GM12878 (cell line): ENCODE measurements around the gene ZC3H11A.
"Not testable (repeated sequence)": the region's sequence is repeated elsewhere in the genome, so short reads cannot be mapped to it uniquely, and the experiment has no call there.

Experiments used
- BCL11A ChIP-seq: IDR thresholded peaks from 2 replicates; pipeline ENCODE4 v1.6.1; 2011; ENCODE audit warnings: low read depth, low read length
- CEBPB ChIP-seq, 2 experiments: fragments of 150-350 bp in 1 of 2; IDR thresholded peaks; 2 replicates each; pipeline ENCODE4 v1.6.1; 2012 to 2014; ENCODE audit warnings: low read depth in 2 of 2, low read length in 2 of 2, borderline replicate concordance in 1 of 2, inconsistent platforms in 1 of 2
- CHD2 ChIP-seq: IDR thresholded peaks from 2 replicates; pipeline ENCODE4 v1.6.1; 2011; ENCODE audit warnings: low read depth, low read length, improper control_type of control experiment, borderline replicate concordance
- CTCF ChIP-seq, 3 experiments: IDR thresholded peaks in 2 of 3; conservative IDR thresholded peaks in 1 of 3; 2 replicates each; pipeline ENCODE4 v1.5.1; 2011; ENCODE audit warnings: low read depth in 3 of 3, low read length in 3 of 3, mild to moderate bottlenecking in 3 of 3, control low read depth in 2 of 3, moderate library complexity in 2 of 3, inconsistent platforms in 1 of 3, mixed read lengths in 1 of 3; ENCODE audit not compliant: control insufficient read depth in 2 of 3, insufficient read depth in 1 of 3; ENCODE audit errors: extremely low read depth in 1 of 3
- EZH2 ChIP-seq: IDR thresholded peaks from 2 replicates; pipeline ENCODE4 v1.6.1; 2012; ENCODE audit warnings: low read depth, mild to moderate bottlenecking, control low read depth, inconsistent platforms, low read length, borderline replicate concordance; ENCODE audit not compliant: control insufficient read depth
- FOS ChIP-seq: IDR thresholded peaks from 3 replicates; pipeline ENCODE4 v1.6.1; 2011; ENCODE audit warnings: borderline replicate concordance; ENCODE audit not compliant: insufficient read length; ENCODE audit errors: extremely low read depth
- GABPA ChIP-seq: IDR thresholded peaks from 2 replicates; pipeline ENCODE4 v1.6.1; 2014; ENCODE audit warnings: antibody characterized with exemption, low read depth, mild to moderate bottlenecking, inconsistent platforms
- POLR2AphosphoS5 ChIP-seq: IDR thresholded peaks from 2 replicates; pipeline ENCODE4 v1.6.1; 2011; ENCODE audit warnings: mild to moderate bottlenecking, low read length, inconsistent platforms
- RBBP5 ChIP-seq: fragments of 200-600 bp; sonication (generic); conservative IDR thresholded peaks from 2 replicates; pipeline ENCODE4 v1.6.1; 2016
- SP1 ChIP-seq: IDR thresholded peaks from one replicate; pipeline ENCODE4 v1.6.1; 2011; ENCODE audit warnings: low read depth, low read length
- TAF1 ChIP-seq: IDR thresholded peaks from 2 replicates; pipeline ENCODE4 v1.6.1; 2011; ENCODE audit warnings: mild to moderate bottlenecking, low read depth, low read length, borderline replicate concordance
- ZNF207 ChIP-seq: fragments of 450-650 bp; IDR thresholded peaks from 2 replicates; pipeline ENCODE4 v1.6.1; 2014; ENCODE audit warnings: antibody characterized with exemption, mild to moderate bottlenecking, borderline replicate concordance
- TF ChIP-seq, protein P1 (sequence below): IDR thresholded peaks from 2 replicates; pipeline ENCODE4 v1.6.1; 2011; ENCODE audit warnings: borderline replicate concordance, low read depth, mild to moderate bottlenecking, moderate library complexity, mixed read lengths, low read length; ENCODE audit not compliant: insufficient read depth; ENCODE audit errors: extremely low read length

DNA sequence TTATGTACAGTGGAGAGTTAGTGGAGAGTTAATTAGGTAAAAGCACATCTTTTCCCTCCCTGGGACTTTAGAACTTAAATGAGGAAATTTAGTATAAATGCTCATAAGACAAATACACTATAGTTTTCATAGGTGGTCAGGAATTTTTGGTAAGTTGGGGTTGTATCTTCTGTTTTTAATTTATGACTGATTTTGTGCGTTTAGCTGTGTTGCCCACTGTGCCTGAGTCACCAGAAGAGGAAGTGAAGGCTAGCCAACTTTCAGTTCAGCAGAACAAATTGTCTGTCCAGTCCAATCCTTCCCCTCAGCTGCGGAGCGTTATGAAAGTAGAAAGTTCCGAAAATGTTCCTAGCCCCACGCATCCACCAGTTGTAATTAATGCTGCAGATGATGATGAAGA, 33.8 kb downstream of the ZC3H11A start:
- TF ChIP-seq EZH2; CEBPB (IDR thresholded peaks at IDR 0.05; ENCODE audit: borderline replicate concordance in 1 of 2, low read depth in 2 of 2, low read length in 2 of 2); CTCF (IDR thresholded peaks at IDR 0.05 in 2 of 3, conservative IDR thresholded peaks at IDR 0.05 in 1 of 3; ENCODE audit: control insufficient read depth in 2 of 3, extremely low read depth in 1 of 3, insufficient read depth in 1 of 3, low read depth in 3 of 3, low read length in 3 of 3); POLR2AphosphoS5; BCL11A; FOS; SP1; TAF1; ZNF207; GABPA; CHD2; RBBP5: not testable (repeated sequence)
- TF ChIP-seq, protein P1, sequence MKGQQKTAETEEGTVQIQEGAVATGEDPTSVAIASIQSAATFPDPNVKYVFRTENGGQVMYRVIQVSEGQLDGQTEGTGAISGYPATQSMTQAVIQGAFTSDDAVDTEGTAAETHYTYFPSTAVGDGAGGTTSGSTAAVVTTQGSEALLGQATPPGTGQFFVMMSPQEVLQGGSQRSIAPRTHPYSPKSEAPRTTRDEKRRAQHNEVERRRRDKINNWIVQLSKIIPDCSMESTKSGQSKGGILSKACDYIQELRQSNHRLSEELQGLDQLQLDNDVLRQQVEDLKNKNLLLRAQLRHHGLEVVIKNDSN, result not testable (repeated sequence)
